M059J (cell line): ENCODE results near the gene SOWAHC. TPM values are rescaled to one million over a fixed set of nuclear protein-coding genes. Genes with fewer than 3 reads are reported as not detected.
"Not testable (repeated sequence)": the region's sequence is repeated elsewhere in the genome, so short reads cannot be mapped to it uniquely, and the experiment has no call there.

Experiments used
- DNase-seq: peaks from one replicate; pipeline ENCODE4 v3.0.0-alpha.2; 2012; ENCODE audit warnings: low read depth
- total RNA-seq: library from RNA; depleted of rRNA; stranded (reverse); fragments of >200 nt; shearing (Covaris generic); gene quantifications from 2 replicates; pipeline ENCODE4 v1.2.3, GENCODE V29; 2014

SOWAHC gene
- total RNA-seq, 1 experiment from 2014 or later = 11.4 TPM

DNA sequence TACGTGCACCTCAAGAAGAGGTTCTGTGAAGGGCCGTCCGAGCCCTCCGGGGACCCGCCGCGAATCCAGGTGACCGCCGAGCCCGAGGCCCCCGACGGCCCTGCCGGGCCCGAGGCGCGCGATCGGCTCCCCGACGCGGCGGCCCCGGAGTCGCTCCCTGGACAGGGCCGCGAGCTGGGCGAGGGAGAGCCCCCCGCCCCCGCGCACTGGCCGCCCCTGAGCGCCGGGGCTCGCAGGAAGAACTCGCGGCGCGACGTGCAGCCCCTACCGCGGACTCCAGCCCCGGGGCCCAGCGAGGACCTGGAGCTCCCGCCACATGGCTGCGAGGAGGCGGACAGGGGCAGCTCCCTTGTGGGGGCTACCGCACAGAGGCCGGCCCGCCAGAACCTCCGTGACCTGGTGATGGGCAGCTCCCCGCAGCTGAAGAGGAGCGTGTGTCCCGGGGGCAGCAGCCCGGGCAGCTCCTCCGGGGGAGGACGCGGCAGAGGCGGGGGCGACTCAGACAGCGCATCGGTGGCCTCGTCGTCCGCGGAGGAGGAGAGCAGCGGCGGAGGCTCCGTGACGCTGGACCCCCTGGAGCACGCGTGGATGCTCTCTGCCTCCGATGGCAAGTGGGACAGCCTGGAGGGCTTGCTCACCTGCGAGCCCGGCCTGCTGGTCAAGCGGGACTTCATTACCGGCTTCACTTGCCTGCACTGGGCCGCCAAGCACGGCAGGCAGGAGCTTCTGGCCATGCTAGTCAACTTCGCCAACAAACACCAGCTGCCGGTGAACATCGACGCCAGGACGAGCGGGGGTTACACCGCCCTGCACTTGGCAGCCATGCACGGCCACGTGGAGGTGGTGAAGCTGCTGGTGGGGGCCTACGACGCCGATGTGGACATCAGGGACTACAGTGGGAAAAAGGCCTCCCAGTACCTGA lies 812 bp downstream of the SOWAHC start:
- DNase-seq = no peak

DNA sequence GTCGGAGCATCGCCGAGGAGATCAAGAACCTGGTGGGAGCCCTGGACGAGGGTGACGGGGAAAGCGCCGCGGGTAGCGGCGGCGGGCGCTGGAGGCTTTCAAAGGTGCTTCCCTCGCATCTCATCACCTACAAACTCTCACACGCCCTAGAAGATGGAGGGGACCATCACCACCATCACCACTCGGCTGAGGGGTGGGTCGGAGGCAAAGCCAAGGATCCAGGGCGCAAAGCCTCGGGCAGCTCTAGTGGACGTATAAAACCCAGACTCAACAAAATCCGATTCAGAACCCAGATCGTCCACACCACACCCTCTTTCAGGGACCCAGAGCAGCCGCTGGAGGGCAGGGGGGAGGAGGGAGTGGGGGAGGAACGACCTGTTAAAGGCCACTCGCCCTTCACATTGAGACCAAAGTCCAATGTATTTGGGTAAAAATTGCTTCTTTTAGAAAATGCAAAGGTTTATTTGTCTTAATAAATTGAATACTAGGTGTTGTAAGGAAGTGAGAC lies 1.5 kb downstream of the SOWAHC start:
- DNase-seq = no peak

DNA sequence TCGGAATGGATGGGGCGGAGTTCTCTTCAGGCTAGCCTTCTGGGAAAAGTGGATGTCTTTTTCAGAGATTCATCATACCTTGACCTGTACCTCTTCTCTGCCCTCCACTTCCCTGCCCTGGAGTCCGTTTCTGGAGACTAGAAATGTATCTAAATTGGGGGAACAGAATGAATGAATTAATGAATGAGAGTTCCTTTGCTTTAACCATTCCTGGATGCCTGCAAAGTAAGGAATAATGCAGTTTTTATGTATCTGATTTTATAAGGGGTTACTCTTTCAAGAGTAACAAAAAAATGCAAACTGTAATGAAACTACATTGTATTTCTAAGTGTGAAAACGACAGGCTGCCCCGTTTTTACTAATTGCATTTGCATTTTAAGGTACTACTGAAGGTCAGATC lies 2.0 kb downstream of the SOWAHC start:
- DNase-seq = no peak

DNA sequence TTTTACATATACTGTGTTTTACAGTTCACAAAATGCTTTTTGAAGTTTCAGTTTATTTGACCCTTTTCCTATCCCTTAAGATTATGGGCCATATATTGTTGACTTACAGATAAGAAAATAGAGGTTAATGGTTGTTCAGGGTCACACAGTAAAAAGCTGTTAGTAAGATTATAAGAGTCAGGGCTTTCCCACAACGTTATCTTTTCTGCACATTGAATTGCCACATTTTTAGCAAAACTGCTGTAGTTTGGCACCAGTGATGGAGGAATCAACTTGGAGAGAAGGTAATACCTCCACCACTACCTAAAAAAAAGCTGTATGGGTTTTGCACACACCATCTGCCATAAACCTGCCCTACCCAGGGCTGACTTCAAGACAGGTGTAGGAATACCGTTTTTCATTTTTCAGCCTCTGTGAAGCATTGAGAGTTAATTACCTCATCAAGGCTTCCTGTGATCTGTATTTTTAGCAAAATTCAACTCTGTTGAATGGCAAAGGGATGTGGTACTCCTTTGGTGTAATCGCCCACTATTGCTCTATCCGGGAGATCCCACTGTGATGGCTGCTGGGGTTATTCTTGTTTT lies 5.0 kb downstream of the SOWAHC start:
- DNase-seq = no peak

DNA sequence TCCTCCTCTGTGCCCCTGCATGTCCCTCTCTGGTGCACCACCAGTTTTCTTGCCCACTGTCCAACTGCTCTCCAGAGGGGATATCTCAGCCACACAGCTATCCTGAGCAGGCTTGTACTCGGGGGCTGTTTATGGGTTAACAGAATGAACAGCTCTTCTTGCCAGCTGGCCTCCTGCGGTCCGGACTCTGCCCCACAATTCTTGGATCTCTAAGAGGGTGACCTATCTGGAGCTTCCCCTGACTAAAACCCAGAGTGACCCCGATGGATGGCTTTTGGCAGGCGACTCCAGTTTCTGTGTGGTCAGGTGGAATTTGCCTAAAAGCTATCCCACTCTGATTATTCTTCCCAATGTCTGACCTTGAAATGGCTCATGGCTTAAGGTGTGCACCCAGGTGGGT lies 9.1 kb downstream of the SOWAHC start:
- DNase-seq = no peak

DNA sequence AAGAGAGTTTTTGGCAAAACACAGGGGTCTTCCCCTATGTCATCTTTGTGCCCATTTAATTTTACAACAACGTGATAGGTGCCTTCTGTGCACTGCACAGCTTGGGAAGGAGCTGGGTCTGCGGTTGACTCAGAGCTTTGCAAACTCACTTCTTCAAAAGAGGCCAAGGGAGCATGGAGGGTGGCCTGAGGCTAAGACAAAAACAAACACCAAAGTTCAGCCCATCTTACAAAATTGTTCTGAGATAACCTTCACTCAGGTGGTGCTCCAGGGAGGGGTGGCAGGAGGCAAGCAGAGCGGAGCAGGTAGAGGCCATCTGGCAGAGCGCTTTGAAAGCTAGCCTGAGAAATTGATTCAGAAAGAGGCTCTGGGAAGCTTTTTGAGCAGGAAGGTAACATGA lies 9.8 kb downstream of the SOWAHC start:
- DNase-seq = no peak

DNA sequence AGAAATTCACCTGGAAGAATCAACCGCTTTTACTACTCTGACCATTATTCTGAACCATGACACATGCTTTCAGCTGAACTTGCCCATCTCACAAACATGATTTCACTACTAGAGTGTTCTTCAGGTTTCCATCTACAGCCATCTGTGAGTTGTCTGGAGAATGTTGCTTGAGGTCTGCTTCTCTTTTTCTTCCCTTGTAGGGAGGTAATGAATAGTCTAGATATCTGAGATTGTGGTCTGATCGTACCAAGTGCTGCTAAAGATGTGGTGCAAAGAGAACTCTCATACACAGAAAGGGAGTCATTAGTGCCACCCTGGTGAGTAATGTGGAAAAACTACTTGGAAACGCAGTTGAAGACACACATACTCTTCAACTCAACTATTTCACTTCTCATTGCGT lies 10.2 kb downstream of the SOWAHC start:
- no peak for DNase-seq

DNA sequence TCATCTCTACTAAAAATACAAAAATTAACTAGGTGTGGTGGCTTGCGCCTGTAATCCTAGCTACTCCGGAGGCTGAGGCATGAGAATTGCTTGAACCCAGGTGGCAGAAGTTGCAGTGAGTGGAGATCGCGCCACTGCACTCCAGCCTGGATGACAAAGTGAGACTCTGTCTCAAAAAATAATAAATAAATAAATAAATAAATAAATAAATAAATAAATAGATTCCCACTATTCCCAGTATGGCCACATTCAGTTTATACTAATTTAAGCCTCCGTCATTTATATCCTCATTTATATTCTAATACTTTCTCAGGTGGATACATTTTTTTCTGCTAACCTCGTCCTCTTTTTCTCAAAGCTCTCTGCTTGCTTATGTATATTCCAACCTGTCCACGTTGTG lies 14.2 kb downstream of the SOWAHC start:
- not testable (repeated sequence) for DNase-seq

DNA sequence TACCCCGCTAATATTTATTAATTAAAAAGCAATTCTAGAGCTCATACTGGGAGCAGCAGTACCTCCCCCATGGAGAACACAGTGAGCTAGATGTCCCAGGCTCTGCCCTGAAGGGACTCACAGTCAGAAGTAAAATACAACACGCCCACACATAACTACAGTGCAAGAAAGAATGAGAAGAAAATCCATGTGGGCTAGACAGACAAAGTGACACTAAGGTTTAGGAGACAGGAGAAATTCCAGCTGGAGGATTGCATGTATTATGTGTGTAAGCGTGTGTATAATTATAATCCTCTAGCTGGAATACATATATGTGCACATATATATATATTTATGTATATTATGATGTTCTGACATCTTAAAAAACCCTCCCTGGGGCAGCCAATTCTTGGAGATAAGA lies 15.7 kb downstream of the SOWAHC start:
- DNase-seq = no peak

DNA sequence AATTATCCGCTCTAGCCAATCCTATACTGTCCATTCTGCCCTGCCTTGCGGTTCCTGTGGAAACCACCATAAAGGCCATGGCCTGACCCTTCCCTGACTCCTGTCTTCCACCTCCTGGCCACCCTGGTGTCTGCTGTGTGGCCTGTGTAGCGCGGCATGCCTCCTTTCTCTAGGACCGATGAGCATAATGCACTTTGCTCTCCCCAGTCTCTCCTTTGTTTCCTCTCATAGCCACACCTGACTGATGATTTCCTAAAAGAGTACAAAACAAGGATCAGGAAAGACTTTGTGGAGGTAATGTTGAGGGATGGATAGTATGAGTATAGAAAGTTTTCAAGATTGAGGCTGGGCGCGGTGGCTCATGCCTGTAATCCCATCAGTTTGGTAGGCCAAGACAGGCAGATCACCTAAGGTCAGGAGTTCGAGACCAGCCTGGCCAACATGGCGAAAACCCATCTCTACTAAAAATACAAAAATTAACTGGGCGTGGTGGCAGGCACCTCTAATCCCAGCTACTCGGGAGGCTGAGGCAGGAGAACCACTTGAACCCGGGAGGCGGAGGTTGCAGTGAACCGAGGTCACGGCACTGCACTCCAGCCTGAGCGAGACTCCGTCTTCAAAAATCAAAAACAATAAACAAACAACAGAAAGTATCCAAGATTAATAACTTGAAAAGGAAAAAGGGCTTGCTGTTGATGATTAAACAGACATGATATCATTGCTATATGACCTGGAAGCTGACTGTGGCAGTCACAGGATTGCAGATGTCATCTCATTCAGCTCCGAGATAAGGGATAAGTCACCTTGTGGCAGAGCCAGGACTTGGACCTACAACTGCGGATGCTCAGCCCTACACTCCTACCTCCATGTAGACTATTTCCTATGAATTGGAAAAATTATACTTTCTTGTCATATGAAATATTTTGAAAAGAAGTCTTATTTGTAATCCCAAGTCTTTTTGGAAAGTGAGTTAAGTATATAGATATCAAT lies 16.6 kb downstream of the SOWAHC start:
- no peak for DNase-seq

DNA sequence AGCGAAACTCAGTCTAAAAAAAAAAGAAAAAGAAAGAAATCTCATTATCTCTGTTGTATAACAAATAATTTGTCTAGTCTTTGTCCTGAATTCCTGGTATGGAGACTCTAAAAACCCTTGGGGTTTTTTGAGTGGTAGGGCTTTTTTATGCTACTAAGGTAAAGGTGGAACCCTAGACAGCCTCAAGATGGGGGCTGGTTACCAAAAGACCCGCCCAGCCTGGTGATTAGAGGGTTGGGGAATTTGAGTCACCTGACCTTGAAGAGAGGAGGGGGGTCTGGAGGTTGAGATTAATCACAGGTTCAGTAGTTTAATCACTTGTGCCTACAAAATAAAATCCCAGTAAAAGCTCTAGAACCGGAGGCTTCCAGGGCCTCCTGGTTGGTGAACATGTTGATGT lies 17.6 kb downstream of the SOWAHC start:
- no peak for DNase-seq

DNA sequence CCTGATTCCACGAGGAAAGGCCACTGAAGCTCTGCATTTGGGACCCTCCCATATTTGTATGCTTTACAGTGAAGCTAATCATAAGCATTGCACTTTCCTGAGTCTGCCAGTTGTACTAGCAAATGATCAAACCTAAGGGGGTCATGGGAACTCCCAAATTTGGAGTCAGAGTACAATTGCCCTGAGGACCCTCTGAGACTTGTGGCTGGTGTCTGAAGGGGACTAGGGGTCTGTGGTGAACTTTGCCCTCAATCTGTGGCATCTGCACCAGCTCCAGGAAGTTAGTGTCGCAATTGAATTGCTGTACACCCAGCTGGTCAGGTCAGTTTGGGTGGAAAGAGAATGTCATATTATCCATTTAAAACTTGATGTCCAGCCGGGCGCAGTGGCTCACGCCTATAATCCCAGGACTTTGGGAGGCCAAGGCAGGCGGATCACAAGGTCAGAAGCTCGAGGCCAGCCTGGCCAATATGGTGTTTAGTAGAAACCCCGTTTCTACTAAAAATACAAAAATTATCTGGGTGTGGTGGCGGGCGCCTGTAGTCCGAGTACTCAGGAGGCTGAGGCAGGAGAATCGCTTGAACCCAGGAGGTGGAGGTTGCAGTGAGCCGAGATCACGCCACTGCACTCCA lies 18.1 kb downstream of the SOWAHC start:
- DNase-seq = no peak

DNA sequence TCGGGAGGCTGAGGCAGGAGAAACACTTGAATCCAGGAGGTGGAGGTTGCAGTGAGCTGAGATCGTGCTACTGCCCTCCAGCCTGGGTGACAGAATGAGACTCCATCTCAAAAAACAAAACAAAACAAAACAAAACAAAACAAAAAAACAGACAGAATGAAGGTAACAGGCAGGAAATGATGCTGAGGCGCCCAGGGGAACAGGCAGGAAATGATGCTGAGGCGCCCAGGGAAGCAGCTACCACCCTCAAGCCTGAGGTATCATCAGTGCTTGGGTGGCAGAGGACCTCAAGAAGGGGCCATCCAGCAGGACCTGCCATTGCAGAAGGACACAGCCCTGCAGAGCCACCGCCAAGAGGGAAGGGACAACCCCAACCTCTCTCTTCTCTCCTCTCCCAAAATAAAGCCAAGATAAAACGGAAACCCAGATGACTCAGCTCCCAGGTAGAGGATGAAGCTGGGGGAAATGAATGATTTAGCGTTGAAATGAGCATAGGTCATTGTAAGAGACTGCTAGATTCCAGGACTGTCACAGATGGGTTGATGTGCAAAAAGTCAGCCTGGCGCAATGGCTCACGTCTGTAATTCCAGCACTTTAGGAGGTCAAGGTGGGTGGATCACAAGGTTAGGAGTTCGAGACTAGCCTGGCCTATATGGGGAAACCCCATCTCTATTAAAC lies 19.3 kb downstream of the SOWAHC start:
- DNase-seq = no peak

DNA sequence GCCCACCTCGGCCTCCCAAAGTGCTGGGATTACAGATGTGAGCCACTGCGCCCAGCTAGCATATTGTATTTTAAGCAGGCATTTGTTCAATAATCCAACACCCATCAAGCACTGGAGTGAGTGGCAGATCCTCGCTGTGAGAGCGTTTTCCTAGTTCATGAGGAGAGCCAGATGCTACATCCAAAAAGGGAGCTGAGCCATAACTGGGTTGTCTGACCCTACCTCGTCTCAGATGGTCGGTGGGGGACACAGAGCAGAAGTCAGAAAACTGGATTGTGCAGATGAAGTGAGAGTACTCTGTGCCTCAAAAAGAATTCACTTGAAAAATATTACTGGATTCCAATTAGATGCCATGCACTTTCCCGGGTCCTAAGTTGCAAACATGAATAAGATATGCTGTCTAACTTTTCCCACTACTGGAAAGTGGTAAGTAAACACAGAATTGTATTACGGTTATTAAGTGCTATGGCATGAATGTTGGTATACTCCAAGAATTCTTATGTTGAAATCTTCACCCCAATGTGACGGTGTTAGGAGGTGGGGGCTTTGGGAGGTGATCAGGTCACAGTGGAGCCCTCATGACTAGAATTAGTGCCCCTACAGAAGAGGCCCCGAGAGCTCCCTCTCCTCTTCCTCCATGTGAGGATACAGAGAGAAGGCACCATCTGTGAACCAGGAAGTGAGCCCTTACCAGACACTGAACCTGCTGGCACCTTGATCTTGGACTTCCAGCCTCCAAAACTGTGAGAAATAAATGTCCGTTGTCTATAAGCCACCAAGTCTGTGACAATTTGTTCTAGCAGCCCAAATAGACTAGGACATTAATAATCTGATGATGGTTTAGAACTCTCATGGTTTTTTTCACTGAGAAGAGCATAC lies 21.5 kb downstream of the SOWAHC start:
- no peak for DNase-seq

DNA sequence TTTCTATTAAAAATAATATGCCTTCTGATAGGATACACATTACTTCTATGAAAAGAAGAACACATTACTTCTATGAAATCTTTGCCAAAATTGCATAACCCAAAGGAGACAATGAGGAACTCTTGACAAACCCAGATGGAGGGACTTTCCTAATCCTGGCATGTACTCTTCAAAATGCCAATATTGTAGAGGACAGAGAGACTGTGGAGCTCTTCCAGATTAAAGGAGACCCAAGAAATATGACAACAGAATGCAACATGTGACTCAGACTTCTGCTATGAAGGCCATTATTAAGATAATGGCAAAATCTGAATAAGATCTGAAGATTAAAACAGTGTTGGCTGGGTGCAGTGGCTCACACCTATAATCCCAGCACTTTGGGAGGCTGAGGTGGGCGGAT lies 22.2 kb downstream of the SOWAHC start:
- no peak for DNase-seq

DNA sequence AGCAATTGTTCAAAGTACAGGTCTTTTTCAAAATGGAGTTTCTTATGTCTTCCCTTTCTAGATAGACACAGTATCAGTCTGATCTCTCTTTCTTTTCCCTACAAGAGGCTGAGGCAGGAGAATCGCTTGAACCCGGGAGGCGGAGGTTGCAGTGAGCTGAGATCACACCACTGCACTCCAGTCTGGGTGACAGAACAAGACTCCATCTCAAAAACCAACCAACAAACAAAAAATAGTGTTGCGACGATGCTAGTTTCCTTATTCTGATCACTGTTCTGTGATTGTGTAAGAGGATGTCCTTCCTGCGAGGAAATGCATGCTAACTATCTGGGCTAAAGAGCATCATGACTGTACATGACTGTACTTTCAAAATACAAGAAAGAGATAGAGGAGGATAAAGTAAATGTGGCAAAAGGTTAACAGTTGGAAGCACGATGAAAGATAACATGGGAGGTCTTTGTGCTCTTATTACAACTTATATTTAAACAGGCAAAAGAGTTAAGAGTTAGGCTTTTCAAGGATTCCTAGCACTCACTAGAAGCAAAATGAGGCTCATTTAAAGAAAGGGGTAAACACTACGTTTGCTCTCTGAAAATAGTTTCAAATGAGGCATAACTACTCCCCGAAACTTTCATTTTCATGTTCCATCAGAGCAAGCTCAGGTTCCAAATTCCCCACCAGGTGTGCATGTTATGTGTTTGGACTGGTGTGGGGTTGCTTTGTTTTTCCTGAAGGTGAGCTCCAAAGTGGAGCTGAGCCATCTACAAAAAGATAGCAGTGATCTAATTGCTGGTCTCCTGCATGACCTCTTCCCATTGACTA lies 23.8 kb downstream of the SOWAHC start:
- no peak for DNase-seq

DNA sequence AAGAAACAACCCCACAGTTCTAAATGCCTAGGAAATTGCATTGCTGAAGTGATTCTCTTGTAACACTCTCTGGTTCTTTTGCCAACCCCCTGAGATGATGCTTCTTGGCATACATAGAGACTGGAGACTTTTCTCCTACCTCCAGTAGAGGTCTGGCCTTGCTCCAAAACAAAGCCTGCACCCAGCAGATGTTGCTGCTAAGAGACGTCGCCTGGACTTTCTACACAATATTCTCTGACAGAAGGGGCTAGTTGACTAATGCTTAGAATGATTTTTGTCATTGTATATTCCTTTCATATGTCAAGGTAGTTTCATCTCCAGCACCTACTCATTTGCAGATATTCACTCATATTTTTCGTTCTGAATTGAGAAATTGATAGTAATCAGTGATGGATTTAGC lies 24.6 kb downstream of the SOWAHC start:
- no peak for DNase-seq

DNA sequence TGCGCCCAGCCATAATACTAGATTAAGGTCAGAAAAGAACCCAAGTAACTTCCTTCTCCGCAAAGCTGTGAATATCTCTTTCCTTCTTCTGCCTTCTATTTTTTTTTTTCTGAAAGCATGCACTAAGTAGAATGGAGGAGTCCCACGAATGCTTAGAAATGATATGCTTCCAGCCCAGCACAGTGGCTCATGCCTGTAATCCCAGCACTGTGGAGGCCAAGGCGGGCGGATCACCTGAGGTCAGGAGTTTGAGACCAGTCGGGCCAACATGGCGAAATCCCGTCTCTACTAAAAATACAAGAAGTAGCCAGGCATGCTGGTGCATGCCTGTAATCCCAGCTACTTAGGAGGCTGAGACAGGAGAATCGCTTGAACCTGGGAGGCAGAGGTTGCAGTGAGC lies 25.8 kb downstream of the SOWAHC start:
- DNase-seq = not testable (repeated sequence)
